HepG2 (cell line): ENCODE data around the gene FBLN5. TPM values are rescaled to one million over a fixed set of nuclear protein-coding genes. Genes with fewer than 3 reads are reported as not detected.

Experiments
- BORCS8-MEF2B ChIP-seq: sonication (generic); formaldehyde crosslinking; IDR thresholded peaks from 2 replicates; pipeline ENCODE4 v1.8.0; 2022; ENCODE audit warnings: mild to moderate bottlenecking, missing genetic modification reagents
- CENPBD1 ChIP-seq: sonication (generic); formaldehyde crosslinking; IDR thresholded peaks from 2 replicates; pipeline ENCODE4 v1.8.0; 2022; ENCODE audit warnings: missing genetic modification reagents, low read depth, mild to moderate bottlenecking, borderline replicate concordance
- EED ChIP-seq: sonication (generic); formaldehyde crosslinking; IDR thresholded peaks from 2 replicates; pipeline ENCODE4 v1.5.0; 2020; ENCODE audit warnings: mild to moderate bottlenecking, missing genetic modification reagents
- FOXJ3 ChIP-seq: sonication (generic); formaldehyde crosslinking; IDR thresholded peaks from 2 replicates; pipeline ENCODE4 v1.4.0; 2020; ENCODE audit warnings: missing genetic modification reagents, mild to moderate bottlenecking, borderline replicate concordance
- FOXK2 ChIP-seq: fragments of 450-650 bp; IDR thresholded peaks from 2 replicates; pipeline ENCODE4 v1.6.1; 2016
- KDM5A ChIP-seq: fragments of 200-600 bp; sonication (generic); IDR thresholded peaks from 2 replicates; pipeline ENCODE4 v1.7.0; 2018; ENCODE audit warnings: antibody characterized with exemption, mild to moderate bottlenecking, low read length, borderline replicate concordance
- RORA ChIP-seq: sonication (generic); formaldehyde crosslinking; IDR thresholded peaks from 2 replicates; pipeline ENCODE4 v1.5.0; 2020; ENCODE audit warnings: mild to moderate bottlenecking, missing genetic modification reagents, moderate library complexity
- SP1 ChIP-seq, 2 experiments: fragments of 450-650 bp in 1 of 2; sonication (generic) in 1 of 2; formaldehyde crosslinking in 1 of 2; IDR thresholded peaks; 2 replicates each; pipeline versions ENCODE4 v1.4.0 to v1.6.1; 2016 to 2020; ENCODE audit warnings: missing genetic modification reagents in 1 of 2
- STAG1 ChIP-seq: sonication (generic); formaldehyde crosslinking; IDR thresholded peaks from 2 replicates; pipeline ENCODE4 v1.4.0; 2020; ENCODE audit warnings: missing genetic modification reagents
- THAP9 ChIP-seq: sonication (generic); formaldehyde crosslinking; IDR thresholded peaks from 2 replicates; pipeline ENCODE4; 2020; ENCODE audit warnings: missing genetic modification reagents, mild to moderate bottlenecking, borderline replicate concordance
- ZFYVE20 ChIP-seq: sonication (generic); formaldehyde crosslinking; IDR thresholded peaks from 2 replicates; pipeline ENCODE4 v1.8.0; 2023; ENCODE audit warnings: low read depth, mild to moderate bottlenecking, moderate library complexity, missing genetic modification reagents, borderline replicate concordance
- ZNF274 ChIP-seq: sonication (generic); formaldehyde crosslinking; IDR thresholded peaks from 2 replicates; pipeline ENCODE4 v1.5.1; 2020; ENCODE audit warnings: mild to moderate bottlenecking, missing genetic modification reagents
- ZNF772 ChIP-seq: sonication (generic); formaldehyde crosslinking; IDR thresholded peaks from 2 replicates; pipeline ENCODE4 v1.5.0; 2020; ENCODE audit warnings: mild to moderate bottlenecking, missing genetic modification reagents
- polyA plus RNA-seq, 8 experiments: library from polyadenylated mRNA; depleted of rRNA in 3 of 8; stranded (reverse) in 7 of 8; unstranded in 1 of 8; fragments of >200 nt; fragmentation: Illumina TruSeq in 4 of 8; extraction: Trizol in 4 of 8; gene quantifications; 2 replicates each; pipeline versions ENCODE4 v1.2.1 to v1.2.3, GENCODE V29; 2011 to 2016; ENCODE audit warnings: low read depth in 4 of 8, missing spikeins in 1 of 8, mixed read lengths in 1 of 8; ENCODE audit not compliant: insufficient read depth in 1 of 8
- total RNA-seq, 5 experiments: library from RNA; depleted of rRNA; stranded (reverse); fragments of >200 nt; fragmentation: Illumina TruSeq; extraction: Trizol; gene quantifications; 2 replicates each; pipeline ENCODE4 v1.2.3, GENCODE V29; 2016; ENCODE audit warnings: low read depth in 1 of 5
- TF ChIP-seq, protein P1 (sequence below): sonication (generic); formaldehyde crosslinking; IDR thresholded peaks from 2 replicates; pipeline ENCODE4 v1.4.0; 2020; ENCODE audit warnings: missing genetic modification reagents, borderline replicate concordance
- TF ChIP-seq, protein P2 (sequence below): sonication (generic); formaldehyde crosslinking; IDR thresholded peaks from 2 replicates; pipeline ENCODE4 v1.8.1; 2023; ENCODE audit warnings: missing genetic modification reagents, inconsistent platforms, borderline replicate concordance
- TF ChIP-seq, protein P3 (sequence below): sonication (generic); formaldehyde crosslinking; IDR thresholded peaks from 2 replicates; pipeline ENCODE4 v1.8.1; 2023; ENCODE audit warnings: mild to moderate bottlenecking, missing genetic modification reagents
- TF ChIP-seq, protein P4 (sequence below), 2 experiments: sonication (generic) in 1 of 2; formaldehyde crosslinking in 1 of 2; IDR thresholded peaks; 2 replicates each; pipeline versions ENCODE4 v1.4.0 to v1.6.1; 2018 to 2020; ENCODE audit warnings: missing genetic modification reagents in 2 of 2, borderline replicate concordance in 1 of 2, low read depth in 1 of 2, mild to moderate bottlenecking in 1 of 2, missing biosample characterization in 1 of 2

The FBLN5 gene
- total and polyA plus RNA-seq, 2 of the 13 experiments (the other 11 are each of a cell fraction or from before 2014, with no cell fraction given), result 0.38 to 0.77 TPM

GRCh38 chr14:91911474-91912032, 35.9 kb downstream of the FBLN5 start (continued):
- TF ChIP-seq, protein P1, sequence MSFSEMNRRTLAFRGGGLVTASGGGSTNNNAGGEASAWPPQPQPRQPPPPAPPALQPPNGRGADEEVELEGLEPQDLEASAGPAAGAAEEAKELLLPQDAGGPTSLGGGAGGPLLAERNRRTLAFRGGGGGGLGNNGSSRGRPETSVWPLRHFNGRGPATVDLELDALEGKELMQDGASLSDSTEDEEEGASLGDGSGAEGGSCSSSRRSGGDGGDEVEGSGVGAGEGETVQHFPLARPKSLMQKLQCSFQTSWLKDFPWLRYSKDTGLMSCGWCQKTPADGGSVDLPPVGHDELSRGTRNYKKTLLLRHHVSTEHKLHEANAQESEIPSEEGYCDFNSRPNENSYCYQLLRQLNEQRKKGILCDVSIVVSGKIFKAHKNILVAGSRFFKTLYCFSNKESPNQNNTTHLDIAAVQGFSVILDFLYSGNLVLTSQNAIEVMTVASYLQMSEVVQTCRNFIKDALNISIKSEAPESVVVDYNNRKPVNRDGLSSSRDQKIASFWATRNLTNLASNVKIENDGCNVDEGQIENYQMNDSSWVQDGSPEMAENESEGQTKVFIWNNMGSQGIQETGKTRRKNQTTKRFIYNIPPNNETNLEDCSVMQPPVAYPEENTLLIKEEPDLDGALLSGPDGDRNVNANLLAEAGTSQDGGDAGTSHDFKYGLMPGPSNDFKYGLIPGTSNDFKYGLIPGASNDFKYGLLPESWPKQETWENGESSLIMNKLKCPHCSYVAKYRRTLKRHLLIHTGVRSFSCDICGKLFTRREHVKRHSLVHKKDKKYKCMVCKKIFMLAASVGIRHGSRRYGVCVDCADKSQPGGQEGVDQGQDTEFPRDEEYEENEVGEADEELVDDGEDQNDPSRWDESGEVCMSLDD (CRISPR knock-in tag), result no peak
- no peak for TF ChIP-seq ZNF274
- no peak for TF ChIP-seq RORA (CRISPR knock-in tag)
- no peak for TF ChIP-seq ZFYVE20 (CRISPR knock-in tag)
- peak; percentile 72 for TF ChIP-seq STAG1 (CRISPR knock-in tag)
- TF ChIP-seq, protein P2, sequence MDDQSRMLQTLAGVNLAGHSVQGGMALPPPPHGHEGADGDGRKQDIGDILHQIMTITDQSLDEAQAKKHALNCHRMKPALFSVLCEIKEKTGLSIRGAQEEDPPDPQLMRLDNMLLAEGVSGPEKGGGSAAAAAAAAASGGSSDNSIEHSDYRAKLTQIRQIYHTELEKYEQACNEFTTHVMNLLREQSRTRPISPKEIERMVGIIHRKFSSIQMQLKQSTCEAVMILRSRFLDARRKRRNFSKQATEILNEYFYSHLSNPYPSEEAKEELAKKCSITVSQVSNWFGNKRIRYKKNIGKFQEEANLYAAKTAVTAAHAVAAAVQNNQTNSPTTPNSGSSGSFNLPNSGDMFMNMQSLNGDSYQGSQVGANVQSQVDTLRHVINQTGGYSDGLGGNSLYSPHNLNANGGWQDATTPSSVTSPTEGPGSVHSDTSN (CRISPR knock-in tag), result no peak
- no peak for TF ChIP-seq EED (CRISPR knock-in tag)
- TF ChIP-seq, protein P3, sequence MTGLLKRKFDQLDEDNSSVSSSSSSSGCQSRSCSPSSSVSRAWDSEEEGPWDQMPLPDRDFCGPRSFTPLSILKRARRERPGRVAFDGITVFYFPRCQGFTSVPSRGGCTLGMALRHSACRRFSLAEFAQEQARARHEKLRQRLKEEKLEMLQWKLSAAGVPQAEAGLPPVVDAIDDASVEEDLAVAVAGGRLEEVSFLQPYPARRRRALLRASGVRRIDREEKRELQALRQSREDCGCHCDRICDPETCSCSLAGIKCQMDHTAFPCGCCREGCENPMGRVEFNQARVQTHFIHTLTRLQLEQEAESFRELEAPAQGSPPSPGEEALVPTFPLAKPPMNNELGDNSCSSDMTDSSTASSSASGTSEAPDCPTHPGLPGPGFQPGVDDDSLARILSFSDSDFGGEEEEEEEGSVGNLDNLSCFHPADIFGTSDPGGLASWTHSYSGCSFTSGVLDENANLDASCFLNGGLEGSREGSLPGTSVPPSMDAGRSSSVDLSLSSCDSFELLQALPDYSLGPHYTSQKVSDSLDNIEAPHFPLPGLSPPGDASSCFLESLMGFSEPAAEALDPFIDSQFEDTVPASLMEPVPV (CRISPR knock-in tag), result no peak
- TF ChIP-seq, protein P4, sequence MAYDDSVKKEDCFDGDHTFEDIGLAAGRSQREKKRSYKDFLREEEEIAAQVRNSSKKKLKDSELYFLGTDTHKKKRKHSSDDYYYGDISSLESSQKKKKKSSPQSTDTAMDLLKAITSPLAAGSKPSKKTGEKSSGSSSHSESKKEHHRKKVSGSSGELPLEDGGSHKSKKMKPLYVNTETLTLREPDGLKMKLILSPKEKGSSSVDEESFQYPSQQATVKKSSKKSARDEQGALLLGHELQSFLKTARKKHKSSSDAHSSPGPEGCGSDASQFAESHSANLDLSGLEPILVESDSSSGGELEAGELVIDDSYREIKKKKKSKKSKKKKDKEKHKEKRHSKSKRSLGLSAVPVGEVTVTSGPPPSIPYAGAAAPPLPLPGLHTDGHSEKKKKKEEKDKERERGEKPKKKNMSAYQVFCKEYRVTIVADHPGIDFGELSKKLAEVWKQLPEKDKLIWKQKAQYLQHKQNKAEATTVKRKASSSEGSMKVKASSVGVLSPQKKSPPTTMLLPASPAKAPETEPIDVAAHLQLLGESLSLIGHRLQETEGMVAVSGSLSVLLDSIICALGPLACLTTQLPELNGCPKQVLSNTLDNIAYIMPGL (CRISPR knock-in tag; IDR thresholded peaks at IDR 0.05; ENCODE audit: borderline replicate concordance in 1 of 2, low read depth in 1 of 2), result no peak
- TF ChIP-seq BORCS8-MEF2B (CRISPR knock-in tag), result no peak
- no peak for TF ChIP-seq FOXJ3 (CRISPR knock-in tag)
- no peak for TF ChIP-seq CENPBD1 (CRISPR knock-in tag)
- TF ChIP-seq ZNF772 (CRISPR knock-in tag), result no peak
- TF ChIP-seq SP1 (IDR thresholded peaks at IDR 0.05), result no peak
- TF ChIP-seq SP1 (CRISPR knock-in tag; IDR thresholded peaks at IDR 0.05), result no peak
- TF ChIP-seq KDM5A, result no peak
- TF ChIP-seq THAP9 (CRISPR knock-in tag), result peak; percentile 88
- no peak for TF ChIP-seq FOXK2
